Colonic mucosa (tissue), 4 donors: Measurements from ENCODE around the gene PRKAR2A. TPM values are rescaled to one million over a fixed set of nuclear protein-coding genes. Genes with fewer than 3 reads are reported as not detected.
"Not testable (repeated sequence)": the region's sequence is repeated elsewhere in the genome, so short reads cannot be mapped to it uniquely, and the experiment has no call there.

ENCODE experiments used
- DNase-seq: peaks from one replicate; pipeline ENCODE4 v3.0.0-alpha.2; 2020
- H3K27ac ChIP-seq: fragments of 200-600 bp; one replicate; pipeline ENCODE4 v1.8.0; 2021
- H3K27me3 ChIP-seq: fragments of 200-600 bp; one replicate; pipeline ENCODE4 v1.8.0; 2021
- H3K36me3 ChIP-seq: fragments of 200-600 bp; one replicate; pipeline ENCODE4 v1.8.0; 2021
- H3K4me1 ChIP-seq: fragments of 200-600 bp; one replicate; pipeline ENCODE4 v1.8.0; 2021; ENCODE audit warnings: mild to moderate bottlenecking
- H3K4me3 ChIP-seq: fragments of 200-600 bp; one replicate; pipeline ENCODE4 v1.8.0; 2021
- H3K9ac ChIP-seq, 2 donors: one replicate each; pipeline ENCODE4 v1.7.0; 2013; ENCODE audit warnings: control low read depth in 2 of 2, low read depth in 2 of 2, low read length in 2 of 2
- H3K9me3 ChIP-seq: fragments of 200-600 bp; one replicate; pipeline ENCODE4 v1.8.0; 2021
- intact Hi-C: fragments of 100-400 bp; cut with DNase I; formaldehyde crosslinking; loops from one replicate; pipeline ENCODE4 v1.14.1; 2022
- total RNA-seq, 2 donors: library from RNA; stranded (reverse); fragmentation: NEBNext Ultra II Directional in 1 of 2; extraction: Animal tissue kit (Norgen Biotek cat#: 25700) in 1 of 2; gene quantifications; one replicate each; pipeline ENCODE4 v1.2.1, GENCODE V29; 2021
- TF ChIP-seq, protein P1 (sequence below): fragments of 200-600 bp; IDR thresholded peaks from one replicate; pipeline ENCODE4 v1.8.0; 2022; ENCODE audit warnings: antibody characterized with exemption, mild to moderate bottlenecking
- donor health status: healthy.
- donor health status: DM: no; HTN: no; CAD: no.
- donor health status: DM: no; HTN: no; CAD: no.

Gene PRKAR2A
- total RNA-seq, 2 donors from 2014 or later: 66.8 to 117 TPM

DNA sequence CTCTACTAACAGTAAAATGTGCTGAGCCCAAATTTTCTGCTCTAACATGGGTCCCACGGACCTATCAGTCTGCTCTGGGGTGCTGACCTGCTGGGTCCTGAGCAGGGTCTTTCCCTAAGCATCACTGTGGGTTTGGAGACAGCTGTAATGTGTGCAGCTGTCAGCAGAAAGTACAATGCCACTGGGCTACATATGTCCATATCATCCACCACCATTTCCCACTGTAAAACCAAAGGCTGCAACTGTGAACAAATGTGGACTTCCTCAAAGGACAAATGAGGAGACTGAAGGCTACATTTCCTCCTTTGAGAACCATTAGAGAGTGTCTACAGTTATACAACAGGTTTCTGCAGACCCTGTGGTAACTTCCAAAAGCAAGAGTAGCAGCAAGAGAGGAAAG lies 96.8 kb downstream of the PRKAR2A start:
- Histone ChIP-seq H3K9ac (no peak overlapping the region), H3K4me1 (no peaks in the 10 kb centered on the region), H3K27me3 (no peaks in the 10 kb centered on the region), H3K27ac (no peak overlapping the region), H3K4me3 (no peak overlapping the region), H3K9me3 (no peaks in the 10 kb centered on the region), H3K36me3 (peaks cover 4% of the 10 kb centered on the region)
- no peak for DNase-seq
- TF ChIP-seq, protein P1, sequence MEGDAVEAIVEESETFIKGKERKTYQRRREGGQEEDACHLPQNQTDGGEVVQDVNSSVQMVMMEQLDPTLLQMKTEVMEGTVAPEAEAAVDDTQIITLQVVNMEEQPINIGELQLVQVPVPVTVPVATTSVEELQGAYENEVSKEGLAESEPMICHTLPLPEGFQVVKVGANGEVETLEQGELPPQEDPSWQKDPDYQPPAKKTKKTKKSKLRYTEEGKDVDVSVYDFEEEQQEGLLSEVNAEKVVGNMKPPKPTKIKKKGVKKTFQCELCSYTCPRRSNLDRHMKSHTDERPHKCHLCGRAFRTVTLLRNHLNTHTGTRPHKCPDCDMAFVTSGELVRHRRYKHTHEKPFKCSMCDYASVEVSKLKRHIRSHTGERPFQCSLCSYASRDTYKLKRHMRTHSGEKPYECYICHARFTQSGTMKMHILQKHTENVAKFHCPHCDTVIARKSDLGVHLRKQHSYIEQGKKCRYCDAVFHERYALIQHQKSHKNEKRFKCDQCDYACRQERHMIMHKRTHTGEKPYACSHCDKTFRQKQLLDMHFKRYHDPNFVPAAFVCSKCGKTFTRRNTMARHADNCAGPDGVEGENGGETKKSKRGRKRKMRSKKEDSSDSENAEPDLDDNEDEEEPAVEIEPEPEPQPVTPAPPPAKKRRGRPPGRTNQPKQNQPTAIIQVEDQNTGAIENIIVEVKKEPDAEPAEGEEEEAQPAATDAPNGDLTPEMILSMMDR: no peak
- intact Hi-C loops: no loop called here

DNA sequence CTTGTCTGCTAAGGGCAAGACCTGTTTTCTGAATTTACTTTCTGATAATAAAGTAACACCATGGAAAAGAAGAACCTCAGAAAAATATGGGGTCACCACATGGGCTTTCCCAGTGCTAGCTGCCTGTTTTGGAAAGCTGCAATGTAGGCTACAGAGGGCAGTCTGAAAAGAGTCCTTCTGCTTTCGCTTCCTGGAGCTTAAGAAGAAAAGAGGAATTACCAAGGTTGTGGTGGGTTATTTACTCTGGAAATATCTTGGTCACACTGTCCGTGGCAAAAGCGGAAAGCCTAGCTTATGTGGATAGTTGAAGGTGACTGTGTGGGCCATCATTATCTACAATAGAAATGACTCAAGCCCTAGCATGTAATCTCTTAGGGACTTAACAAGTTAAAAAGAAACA lies 98.9 kb downstream of the PRKAR2A start:
- H3K9me3 ChIP-seq: no peaks in the 10 kb centered on the region
- TF ChIP-seq, protein P1: no peak
- no peaks in the 10 kb centered on the region for H3K27me3 ChIP-seq
- no peak overlapping the region for H3K9ac ChIP-seq
- H3K36me3 ChIP-seq: peaks cover 4% of the 10 kb centered on the region
- no peak for DNase-seq
- intact Hi-C loops: no loop called here
- no peaks in the 10 kb centered on the region for H3K4me1 ChIP-seq
- no peak overlapping the region for H3K4me3 ChIP-seq
- no peak overlapping the region for H3K27ac ChIP-seq

DNA sequence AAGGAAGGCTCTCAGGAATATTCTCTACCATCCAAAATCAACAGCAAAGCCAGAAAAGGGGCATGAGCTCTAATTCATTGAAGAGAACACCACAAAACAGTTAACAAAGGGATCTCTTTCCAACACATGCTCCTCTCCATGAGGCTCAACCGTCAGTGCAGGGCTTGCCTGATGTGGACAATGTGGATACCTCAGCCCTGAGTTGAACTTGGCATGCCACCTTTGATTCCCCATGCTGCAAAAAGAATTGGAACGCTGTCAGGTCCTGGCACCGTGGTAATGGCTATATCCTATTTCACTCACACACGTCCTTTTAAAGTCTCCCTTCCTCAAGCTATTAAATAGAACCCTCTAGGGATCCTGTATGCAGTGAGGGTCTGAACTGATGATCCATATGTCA lies 100.0 kb downstream of the PRKAR2A start:
- H3K27ac ChIP-seq: no peak overlapping the region

GRCh38 chr3:48747015-48747615 lies 100.6 kb downstream of the PRKAR2A start:
- Histone ChIP-seq H3K36me3 (peaks cover 4% of the 10 kb centered on the region), H3K27ac (no peak overlapping the region), H3K9ac (no peak overlapping the region), H3K4me1 (no peaks in the 10 kb centered on the region), H3K4me3 (no peak overlapping the region), H3K9me3 (no peaks in the 10 kb centered on the region), H3K27me3 (no peaks in the 10 kb centered on the region)
- DNase-seq: no peak
- intact Hi-C loops: no loop called here
- TF ChIP-seq, protein P1: no peak

More for the DNA sequence above, 100.0 kb downstream of the PRKAR2A start:
- no peak for DNase-seq
- peaks cover 4% of the 10 kb centered on the region for H3K36me3 ChIP-seq
- no peak overlapping the region for H3K9ac ChIP-seq
- intact Hi-C loops: no loop called here
- no peaks in the 10 kb centered on the region for H3K9me3 ChIP-seq
- H3K27me3 ChIP-seq: no peaks in the 10 kb centered on the region
- TF ChIP-seq, protein P1: no peak
- H3K4me1 ChIP-seq: no peaks in the 10 kb centered on the region
- no peak overlapping the region for H3K4me3 ChIP-seq

DNA sequence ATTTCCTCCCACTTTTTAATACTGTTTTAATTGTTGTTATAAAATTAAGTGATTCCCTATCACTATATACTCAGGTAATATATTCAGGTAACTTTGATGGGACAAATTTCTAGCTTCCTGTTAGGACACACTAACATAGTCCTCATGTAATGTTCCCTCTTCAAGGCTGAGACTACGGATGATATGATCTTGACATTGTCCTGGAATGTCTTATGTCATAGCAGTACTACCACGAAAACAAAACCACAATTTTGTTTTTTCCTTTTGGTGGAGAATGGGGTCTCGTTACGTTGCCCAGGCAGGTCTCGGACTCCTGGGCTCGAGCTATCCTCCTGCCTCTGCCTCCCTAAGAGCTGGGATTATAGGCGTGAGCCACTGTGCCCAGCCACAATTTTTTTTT lies 103.9 kb downstream of the PRKAR2A start:
- intact Hi-C loops: no loop called here
- Histone ChIP-seq H3K9me3 (no peaks in the 10 kb centered on the region), H3K4me1 (peaks cover 18% of the 10 kb centered on the region), H3K27me3 (no peaks in the 10 kb centered on the region), H3K4me3 (no peak overlapping the region), H3K27ac (no peak overlapping the region), H3K36me3 (no peaks in the 10 kb centered on the region), H3K9ac (no peak overlapping the region)
- DNase-seq: no peak
- TF ChIP-seq, protein P1: no peak

- H3K9me3 ChIP-seq, DNase-seq, H3K36me3 ChIP-seq, H3K27me3 ChIP-seq, H3K4me3 ChIP-seq, H3K9ac ChIP-seq, intact Hi-C loops: not testable (repeated sequence)
- Histone ChIP-seq H3K4me1 (peaks cover 31% of the 10 kb centered on the region), H3K27ac (peak overlapping the region; percentile 85)
These were observed 106.4 kb downstream of the PRKAR2A start for GRCh38 chr3:48741226-48741625.
